ENCODE results near the gene NEDD4L.

NEDD4L gene

DNA sequence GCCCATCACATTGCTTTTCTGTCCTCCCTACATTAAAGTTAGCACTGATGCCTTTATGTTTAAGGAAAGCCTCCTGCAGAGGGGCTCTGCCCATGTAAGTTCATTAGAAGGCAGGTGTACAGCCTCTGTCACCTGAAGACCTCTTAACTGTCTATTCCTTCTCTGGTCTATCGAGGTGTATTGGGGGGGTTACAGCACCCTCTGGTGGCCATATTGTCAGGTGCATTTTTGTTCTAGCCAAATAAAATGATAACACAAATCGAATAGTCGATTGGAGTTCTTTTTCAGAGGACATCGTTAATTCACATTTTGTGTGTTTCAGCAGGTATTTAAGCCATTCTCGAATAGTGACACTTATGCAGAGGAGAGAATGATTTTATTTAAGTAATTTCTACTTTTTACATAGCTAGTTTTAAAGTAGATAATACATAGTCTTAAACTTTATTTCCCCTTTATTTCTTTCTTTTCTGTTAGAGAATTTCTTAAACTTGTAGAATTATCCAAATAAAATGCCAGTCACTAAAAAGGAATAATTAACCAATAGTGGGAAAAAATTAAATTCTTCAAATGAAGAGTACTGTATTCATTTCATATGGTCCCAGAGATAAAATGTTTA, 136.8 kb downstream of the NEDD4L start:
- DNase-seq (ENCODE audit: low read depth, low spot score) = no peak

DNA sequence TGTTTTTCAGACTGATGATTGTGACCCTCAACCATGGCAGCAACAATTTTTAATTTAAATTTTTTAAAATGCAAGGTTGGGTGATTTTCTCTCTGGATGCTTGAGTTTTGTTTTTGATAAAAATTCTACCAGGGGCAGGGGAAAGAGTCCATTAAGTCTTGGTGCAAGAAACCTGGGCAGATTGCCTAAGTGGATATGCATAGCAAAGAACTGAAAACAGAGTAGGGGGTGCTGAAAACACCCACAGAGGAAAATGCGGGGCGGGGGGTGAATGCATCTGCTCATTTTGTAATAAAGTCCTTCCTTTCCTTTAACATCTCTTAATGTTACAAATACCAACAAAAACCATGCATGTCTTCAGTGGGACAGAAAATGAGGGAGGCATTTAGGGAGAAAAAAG, 138.0 kb downstream of the NEDD4L start:
- DNase-seq (ENCODE audit: low read depth, low spot score) = no peak

GRCh38 chr18:58183226-58183625, 139.2 kb downstream of the NEDD4L start:
- DNase-seq (ENCODE audit: low read depth, low spot score) = no peak

- DNase-seq (ENCODE audit: low read depth, low spot score) = no peak
Observed at GRCh38 chr18:58186258-58186948, 142.4 kb downstream of the NEDD4L start.

- no peak for DNase-seq (ENCODE audit: low read depth, low spot score)
Observed at GRCh38 chr18:58187674-58188073, 143.6 kb downstream of the NEDD4L start.

DNA sequence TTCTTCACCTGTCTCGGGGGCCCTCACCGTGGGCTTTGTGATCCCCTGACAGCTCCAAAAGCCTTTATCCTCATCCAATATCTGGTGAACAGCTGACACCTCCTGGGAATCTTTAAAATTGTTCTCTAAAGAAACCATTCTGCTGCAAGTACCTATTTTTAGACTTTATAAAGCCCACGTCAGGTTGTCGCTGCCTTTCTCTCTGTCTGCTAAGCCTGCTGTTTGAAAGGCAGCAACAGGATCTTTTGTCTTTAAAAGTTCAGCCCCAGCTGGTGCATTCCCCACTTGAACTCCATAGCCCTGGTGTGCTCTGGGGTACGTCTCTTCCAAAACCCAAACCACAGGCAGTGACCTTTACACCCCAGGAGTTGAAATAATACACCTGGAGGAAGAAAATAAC, 145.0 kb downstream of the NEDD4L start:
- no peak for DNase-seq (ENCODE audit: low read depth, low spot score)

DNA sequence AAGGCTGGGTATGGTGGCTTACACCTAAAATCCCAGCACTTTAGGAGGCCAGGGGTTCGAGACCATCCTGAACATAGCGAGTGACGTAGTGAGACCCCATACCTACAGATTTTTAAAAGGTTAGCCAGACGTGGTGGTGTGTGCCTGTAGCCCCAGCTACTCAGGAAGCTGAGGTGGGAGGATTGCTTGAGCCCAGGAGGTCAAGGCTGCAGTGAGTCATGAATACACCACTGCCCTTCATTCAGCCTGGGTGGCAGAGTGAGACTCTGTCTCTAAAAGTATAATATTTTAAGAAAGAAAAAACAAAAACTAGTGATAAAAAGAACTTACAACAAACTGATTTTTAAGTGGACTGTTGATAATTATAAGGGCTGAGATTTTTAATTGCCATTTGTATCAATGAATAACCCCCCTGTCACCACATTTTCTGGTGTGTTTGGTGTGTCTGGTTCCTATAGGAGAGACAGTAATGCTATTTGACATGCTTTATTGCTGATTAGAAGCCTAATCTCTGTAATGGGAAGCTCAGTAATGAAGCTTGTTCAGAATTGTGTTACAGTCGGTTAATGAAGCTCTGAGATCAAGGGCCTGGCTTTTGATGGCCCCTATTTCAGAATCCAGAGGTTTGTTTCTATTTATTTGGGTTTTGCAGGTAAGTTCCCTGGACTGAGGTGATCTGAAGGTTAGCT, 147.0 kb downstream of the NEDD4L start:
- no peak for DNase-seq (ENCODE audit: low read depth, low spot score)

DNA sequence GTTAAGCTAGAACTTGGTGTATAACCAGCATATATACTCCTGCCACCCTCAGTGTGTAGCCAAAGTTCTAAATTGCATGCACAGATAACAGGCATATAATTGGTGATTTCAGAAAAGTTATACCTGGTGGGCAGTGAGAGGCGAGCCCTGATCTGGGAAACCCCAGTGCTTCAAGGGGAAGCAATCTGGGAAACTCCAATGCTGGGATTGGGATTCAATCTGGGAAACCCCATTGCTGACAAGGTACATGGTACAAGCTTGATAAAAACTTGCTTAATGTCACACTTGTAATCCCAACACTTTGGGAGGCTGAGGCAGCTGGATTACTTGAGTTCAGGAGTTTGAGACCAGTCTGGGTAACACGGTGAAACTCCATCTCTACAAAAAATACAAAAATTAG, 147.6 kb downstream of the NEDD4L start:
- DNase-seq (ENCODE audit: low read depth, low spot score) = no peak

- DNase-seq (ENCODE audit: low read depth, low spot score) = no peak
Observed at GRCh38 chr18:58192519-58192918, 148.5 kb downstream of the NEDD4L start.

- no peak for DNase-seq (ENCODE audit: low read depth, low spot score)
Observed at GRCh38 chr18:58194028-58194427, 150.0 kb downstream of the NEDD4L start.

DNA sequence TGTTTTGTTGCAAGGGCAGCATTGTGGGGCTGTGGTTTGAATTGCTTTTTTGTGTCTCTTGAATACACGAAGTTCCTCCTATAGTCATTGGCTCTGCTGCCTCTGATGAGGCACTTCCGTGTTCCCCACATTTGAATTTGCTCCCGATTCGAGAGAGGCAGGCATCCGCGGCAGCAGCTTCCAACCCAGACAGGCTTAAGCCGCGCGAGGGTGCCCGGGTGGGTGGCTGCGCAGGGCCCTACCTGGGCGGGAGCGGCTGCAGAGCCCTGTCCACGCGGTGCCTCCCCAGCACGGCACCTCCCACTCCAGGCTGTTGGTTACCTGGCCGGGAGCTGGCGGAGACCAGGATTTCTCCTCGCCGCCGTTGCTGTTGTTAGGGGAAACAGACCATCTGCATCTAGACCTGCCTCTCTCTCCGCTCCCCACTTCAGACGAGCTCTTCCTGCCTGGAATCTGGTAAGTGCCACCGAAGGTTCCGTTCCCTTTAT, 151.3 kb downstream of the NEDD4L start:
- no peak for DNase-seq (ENCODE audit: low read depth, low spot score)

DNA sequence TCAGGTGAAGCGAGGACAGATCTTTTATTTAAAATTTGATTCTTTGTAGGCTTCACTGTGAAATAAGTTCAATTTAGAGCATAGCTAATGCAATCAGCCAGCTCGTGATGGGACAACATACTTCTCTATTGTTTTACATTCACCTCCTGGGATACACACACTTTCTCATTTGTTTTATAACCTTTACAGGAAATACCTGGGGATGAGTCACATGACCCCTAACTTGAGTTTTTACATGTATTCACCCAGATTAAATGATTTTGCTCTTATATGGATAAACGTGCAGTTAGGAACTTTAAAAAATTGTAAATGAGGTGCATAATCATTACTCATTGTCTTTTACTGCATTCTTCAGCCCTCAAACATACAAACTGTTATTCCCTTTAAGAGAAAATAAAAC, 152.1 kb downstream of the NEDD4L start:
- no peak for DNase-seq (ENCODE audit: low read depth, low spot score)

DNA sequence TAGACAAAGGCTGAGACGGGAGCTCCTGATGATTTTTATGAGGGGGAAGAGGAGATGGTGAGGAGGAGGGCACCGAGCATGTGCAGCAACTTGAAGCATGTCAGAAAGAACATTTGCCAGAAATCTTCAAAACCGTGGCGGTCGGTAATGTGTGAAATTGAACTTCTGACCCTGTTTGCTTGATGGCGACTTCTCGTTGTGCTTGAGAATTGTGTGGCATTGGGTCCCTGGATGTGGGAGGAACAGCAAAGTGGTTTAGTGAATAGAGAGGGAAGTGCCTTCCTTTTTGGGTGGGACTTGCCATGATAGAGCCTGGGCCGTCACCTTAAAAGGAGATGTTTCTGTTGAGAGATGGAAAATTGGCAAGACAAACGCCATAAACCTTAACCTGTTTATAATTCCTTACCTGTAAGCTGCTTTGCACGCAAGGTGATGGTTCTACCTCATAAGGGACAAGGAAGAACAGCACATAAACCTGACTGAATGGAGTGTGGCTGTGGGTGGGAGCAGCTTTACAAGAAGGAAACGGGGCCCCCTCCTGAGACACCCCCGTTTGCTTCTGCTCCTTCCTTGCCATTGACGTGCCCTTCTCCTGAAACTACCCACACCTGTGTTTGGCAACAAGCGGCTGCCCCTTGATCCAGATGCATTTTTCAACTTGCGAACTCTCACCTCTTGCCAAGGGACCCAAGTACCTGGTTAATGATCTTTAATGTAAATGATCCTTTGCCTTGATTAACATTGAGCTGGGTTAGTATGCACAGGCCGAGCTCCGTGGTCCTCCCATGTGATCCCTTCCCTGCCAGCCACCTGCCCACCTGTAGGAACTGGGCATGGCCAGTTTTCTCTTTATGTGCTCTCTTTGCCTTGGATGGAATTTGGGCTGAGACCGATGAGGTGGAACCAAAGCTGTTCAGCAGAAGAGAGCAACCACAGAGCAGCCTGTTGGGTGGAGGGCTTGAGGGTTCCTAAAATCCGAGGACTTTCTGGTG, 153.2 kb downstream of the NEDD4L start:
- DNase-seq (ENCODE audit: low read depth, low spot score) = no peak

DNA sequence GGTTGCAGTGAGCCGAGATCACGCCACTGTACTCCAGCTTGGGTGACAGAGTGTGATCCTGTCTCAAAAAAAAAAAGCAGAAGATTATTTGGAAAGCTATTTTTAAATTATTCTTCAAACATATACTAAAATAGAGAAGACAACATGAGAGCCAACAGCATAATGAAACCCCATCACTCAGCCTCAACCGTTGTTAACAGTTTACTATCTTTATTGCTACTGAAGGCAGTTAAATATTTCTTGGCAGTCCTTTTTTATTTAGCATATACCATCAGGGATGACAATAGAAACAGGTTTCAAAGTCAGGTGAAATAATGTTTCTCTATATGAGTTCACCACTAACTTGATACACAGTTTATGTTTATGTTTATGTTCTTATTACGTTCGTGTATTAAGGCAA, 157.2 kb downstream of the NEDD4L start:
- DNase-seq (ENCODE audit: low read depth, low spot score) = no peak

GRCh38 chr18:58201733-58202730, 158.0 kb downstream of the NEDD4L start:
- DNase-seq (ENCODE audit: low read depth, low spot score) = no peak

DNA sequence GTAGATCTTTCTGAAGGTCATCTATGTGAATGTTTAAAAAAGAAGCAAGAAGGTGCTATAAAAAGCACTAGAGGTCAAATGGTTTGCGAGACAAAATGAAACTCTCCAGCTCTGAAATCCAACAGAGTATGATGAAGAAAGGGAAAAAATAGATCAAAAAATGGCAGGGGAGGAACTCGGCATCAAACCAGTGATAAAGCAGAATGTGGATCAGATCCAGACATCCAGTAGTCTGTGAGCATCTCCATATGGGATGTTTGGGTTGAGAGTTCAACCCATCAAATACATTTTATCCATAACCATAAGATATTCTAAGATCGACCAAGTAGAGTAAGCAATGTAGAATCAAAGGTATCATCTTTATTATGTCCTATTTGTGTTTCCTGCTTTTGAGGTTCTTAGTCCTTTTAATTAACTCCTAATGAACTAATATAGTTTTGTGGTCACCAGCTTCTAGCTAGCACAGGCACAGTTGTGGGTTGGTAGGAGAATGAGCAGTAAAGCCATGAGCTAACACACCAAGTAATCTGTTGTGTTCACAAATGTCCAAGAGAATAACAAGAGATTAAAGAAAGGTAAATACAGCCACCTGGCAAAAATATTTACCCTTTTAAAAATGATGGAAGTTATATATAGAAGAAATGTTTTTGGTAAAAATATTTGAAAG, 160.9 kb downstream of the NEDD4L start:
- DNase-seq (ENCODE audit: low read depth, low spot score) = no peak

- DNase-seq (ENCODE audit: low read depth, low spot score) = no peak
Observed at GRCh38 chr18:58205443-58206160, 161.6 kb downstream of the NEDD4L start.

GRCh38 chr18:58207520-58208152, 163.6 kb downstream of the NEDD4L start:
- no peak for DNase-seq (ENCODE audit: low read depth, low spot score)
